Measurements from ENCODE around the gene SMPD3. TPM values are rescaled to one million over a fixed set of nuclear protein-coding genes. Genes with fewer than 3 reads are reported as not detected.

Gene SMPD3
- total and polyA plus RNA-seq, 8 donors: 0.79 to 3.7 (median 2.8) TPM

GRCh38 chr16:68436581-68436980 lies 11.7 kb downstream of the SMPD3 start:
- ATAC-seq (no peak), DNase-seq (no peak)
- H3K4me1 ChIP-seq: no peaks in the 10 kb centered on the region
- H3K27me3 ChIP-seq: peaks cover 0 to 8% of the 10 kb centered on the region in 2 donors
- intact Hi-C loops (cut with DNase I): no loop called here
- no peak for TF ChIP-seq CTCF (IDR thresholded peaks at IDR 0.05)
- H3K27ac ChIP-seq: no peak overlapping the region
- peaks cover 0 to 2% of the 10 kb centered on the region in 2 donors for H3K9me3 ChIP-seq
- no peak overlapping the region for H3K4me3 ChIP-seq
- no peaks in the 10 kb centered on the region for H3K36me3 ChIP-seq

GRCh38 chr16:68434624-68435210 lies 13.6 kb downstream of the SMPD3 start:
- peaks cover 0 to 5% of the 10 kb centered on the region in 2 donors for H3K27me3 ChIP-seq
- no peaks in the 10 kb centered on the region for H3K4me1 ChIP-seq
- TF ChIP-seq CTCF (IDR thresholded peaks at IDR 0.05): no peak
- H3K36me3 ChIP-seq: no peaks in the 10 kb centered on the region
- no peak overlapping the region for H3K27ac ChIP-seq
- intact Hi-C loops (cut with DNase I): no loop called here
- ATAC-seq: no peak
- DNase-seq: no peak
- H3K9me3 ChIP-seq: peaks cover 0 to 2% of the 10 kb centered on the region in 2 donors
- H3K4me3 ChIP-seq: no peak overlapping the region

GRCh38 chr16:68433316-68433715 lies 15.0 kb downstream of the SMPD3 start:
- intact Hi-C loops (cut with DNase I): no loop called here
- H3K9me3 ChIP-seq: peaks cover 0 to 2% of the 10 kb centered on the region in 2 donors
- H3K4me1 ChIP-seq: no peaks in the 10 kb centered on the region
- ATAC-seq: no peak
- H3K4me3 ChIP-seq: no peak overlapping the region
- H3K27me3 ChIP-seq: peaks cover 0 to 5% of the 10 kb centered on the region in 2 donors
- no peak for DNase-seq
- TF ChIP-seq CTCF (IDR thresholded peaks at IDR 0.05): no peak
- H3K27ac ChIP-seq: no peak overlapping the region
- no peaks in the 10 kb centered on the region for H3K36me3 ChIP-seq

- no peaks in the 10 kb centered on the region for H3K36me3 ChIP-seq
- no peaks in the 10 kb centered on the region for H3K27me3 ChIP-seq
- no peaks in the 10 kb centered on the region for H3K4me1 ChIP-seq
- no peak overlapping the region for H3K4me3 ChIP-seq
- DNase-seq (no peak), ATAC-seq (no peak)
- H3K27ac ChIP-seq: no peak overlapping the region
- peaks cover 0 to 2% of the 10 kb centered on the region in 2 donors for H3K9me3 ChIP-seq
- TF ChIP-seq CTCF (IDR thresholded peaks at IDR 0.05): no peak
- intact Hi-C loops (cut with DNase I): no loop called here
Observed at GRCh38 chr16:68432701-68433100, 15.6 kb downstream of the SMPD3 start.

GRCh38 chr16:68429076-68429854 lies 19.0 kb downstream of the SMPD3 start:
- intact Hi-C loops (cut with DNase I): no loop called here
- H3K27me3 ChIP-seq: no peaks in the 10 kb centered on the region
- H3K9me3 ChIP-seq: no peaks in the 10 kb centered on the region
- no peak for TF ChIP-seq CTCF (IDR thresholded peaks at IDR 0.05)
- no peaks in the 10 kb centered on the region for H3K36me3 ChIP-seq
- peak in 1 of 4 donors; percentile 4 for DNase-seq
- no peak overlapping the region for H3K4me3 ChIP-seq
- H3K27ac ChIP-seq: no peak overlapping the region
- H3K4me1 ChIP-seq: no peaks in the 10 kb centered on the region
- no peak for ATAC-seq
